WTC11 (cell line): Measurements from ENCODE around the gene SLC25A46. TPM values are rescaled to one million over a fixed set of nuclear protein-coding genes. Genes with fewer than 3 reads are reported as not detected.
"Not testable (repeated sequence)": the region's sequence is repeated elsewhere in the genome, so short reads cannot be mapped to it uniquely, and the experiment has no call there.

ENCODE experiments used
- ATAC-seq: fragments of 200-7000 bp; cut with Tn5 transposase; 2 replicates; pipeline ENCODE4 v1.10.0; 2021; ENCODE audit warnings: mild to moderate bottlenecking, moderate library complexity
- CTCF ChIA-PET: fragments of 300-600 bp; sonication (Branson Sonifier 250); formaldehyde crosslinking; loops from one replicate; lab custom pipeline; 2021; ENCODE audit warnings: antibody characterized with exemption; lab: Charles Lee
- POLR2A ChIA-PET: fragments of 350-600 bp; sonication (Branson Sonifier 250); formaldehyde crosslinking; loops from one replicate; lab custom pipeline; 2021; ENCODE audit warnings: antibody characterized with exemption; lab: Charles Lee
- DNase-seq: peaks from one replicate; pipeline ENCODE4 v3.0.0; 2021; ENCODE audit warnings: low spot score
- H3K27ac Mint-ChIP-seq: 2 replicates; pipeline ENCODE4 v1.8.0; 2021; ENCODE audit warnings: mixed read lengths
- H3K27me3 Mint-ChIP-seq: 2 replicates; pipeline ENCODE4 v1.8.0; 2021; ENCODE audit warnings: low read depth, mild to moderate bottlenecking, moderate library complexity, mixed read lengths
- H3K36me3 Mint-ChIP-seq: 2 replicates; pipeline ENCODE4 v1.8.0; 2021; ENCODE audit warnings: mixed read lengths
- H3K4me1 Mint-ChIP-seq: 2 replicates; pipeline ENCODE4 v1.8.0; 2022; ENCODE audit warnings: mixed read lengths
- H3K4me3 Mint-ChIP-seq: 2 replicates; pipeline ENCODE4 v1.8.0; 2021; ENCODE audit warnings: mild to moderate bottlenecking, moderate library complexity, mixed read lengths
- H3K9me3 Mint-ChIP-seq: 2 replicates; pipeline ENCODE4 v1.8.0; 2021; ENCODE audit warnings: mixed read lengths
- ARID4B ChIP-seq: sonication (generic); formaldehyde crosslinking; IDR thresholded peaks from 2 replicates; pipeline ENCODE4 v1.8.0; 2023; ENCODE audit warnings: missing genetic modification reagents, mild to moderate bottlenecking, borderline replicate concordance
- CBFB ChIP-seq: sonication (generic); formaldehyde crosslinking; IDR thresholded peaks from 2 replicates; pipeline ENCODE4 v1.8.1; 2022; ENCODE audit warnings: mild to moderate bottlenecking, low read depth, missing genetic modification reagents
- ELF4 ChIP-seq: sonication (generic); formaldehyde crosslinking; IDR thresholded peaks from 2 replicates; pipeline ENCODE4 v1.8.1; 2022; ENCODE audit warnings: low read depth, mild to moderate bottlenecking, moderate library complexity, missing genetic modification reagents
- ETV6 ChIP-seq: sonication (generic); formaldehyde crosslinking; IDR thresholded peaks from 2 replicates; pipeline ENCODE4 v1.8.1; 2022; ENCODE audit warnings: mild to moderate bottlenecking, missing genetic modification reagents
- HMGXB4 ChIP-seq: sonication (generic); formaldehyde crosslinking; IDR thresholded peaks from 2 replicates; pipeline ENCODE4 v1.8.1; 2023; ENCODE audit warnings: mild to moderate bottlenecking, moderate library complexity, missing genetic modification reagents
- IRF1 ChIP-seq: sonication (generic); formaldehyde crosslinking; IDR thresholded peaks from 2 replicates; pipeline ENCODE4 v1.8.0; 2023; ENCODE audit warnings: missing genetic modification reagents
- IRF2 ChIP-seq: sonication (generic); formaldehyde crosslinking; IDR thresholded peaks from 2 replicates; pipeline ENCODE4 v1.8.0; 2022; ENCODE audit warnings: low read depth, missing genetic modification reagents, borderline replicate concordance
- RELA ChIP-seq: sonication (generic); formaldehyde crosslinking; IDR thresholded peaks from 2 replicates; pipeline ENCODE4 v1.8.1; 2022; ENCODE audit warnings: missing genetic modification reagents, mild to moderate bottlenecking, borderline replicate concordance
- TEAD4 ChIP-seq: sonication (generic); formaldehyde crosslinking; IDR thresholded peaks from 2 replicates; pipeline ENCODE4 v1.8.0; 2022; ENCODE audit warnings: mild to moderate bottlenecking, missing genetic modification reagents
- ZNF396 ChIP-seq: fragments of 250-450 bp; sonication (Bioruptor Pico); IDR thresholded peaks from 2 replicates; pipeline ENCODE4 v1.8.0; 2021; ENCODE audit warnings: mild to moderate bottlenecking, moderate library complexity, borderline replicate concordance
- ZNF532 ChIP-seq: fragments of 250-450 bp; sonication (Bioruptor Pico); IDR thresholded peaks from 2 replicates; pipeline ENCODE4 v1.9.0; 2021; ENCODE audit warnings: mild to moderate bottlenecking, borderline replicate concordance
- total RNA-seq: library from RNA; stranded (reverse); gene quantifications from 3 replicates; pipeline ENCODE4 v1.2.3, GENCODE V29; 2021
- TF ChIP-seq, protein P1 (sequence below): fragments of 250-450 bp; sonication (Bioruptor Pico); IDR thresholded peaks from 2 replicates; pipeline ENCODE4 v1.9.0; 2021; ENCODE audit warnings: mild to moderate bottlenecking

SLC25A46 gene
- total RNA-seq, 1 experiment from 2014 or later = 19.2 TPM

GRCh38 chr5:110727025-110727314 lies 11.8 kb upstream of the SLC25A46 start:
- ATAC-seq (peak; percentile 56), DNase-seq (no peak)
- Mint-ChIP-seq H3K27ac (peak overlapping the region; percentile 74; the same call in 1 of the 2 replicates), H3K27me3 (no peaks in the 10 kb centered on the region; the same call in 1 of the 2 replicates), H3K4me1 (peaks cover 2% of the 10 kb centered on the region; the same call in 1 of the 2 replicates), H3K4me3 (peak overlapping the region; percentile 87), H3K9me3 (peaks cover 10% of the 10 kb centered on the region), H3K36me3 (no peaks in the 10 kb centered on the region)
- POLR2A ChIA-PET = no interaction called here
- CTCF ChIA-PET = no interaction called here
- no peak for TF ChIP-seq ETV6 (CRISPR knock-in tag)
- TF ChIP-seq ZNF396 (CRISPR knock-in tag) = no peak
- no peak for TF ChIP-seq ZNF532 (CRISPR knock-in tag)
- TF ChIP-seq IRF1 (CRISPR knock-in tag) = no peak
- TF ChIP-seq CBFB (CRISPR knock-in tag) = no peak
- TF ChIP-seq TEAD4 (CRISPR knock-in tag) = no peak
- TF ChIP-seq IRF2 (CRISPR knock-in tag) = no peak
- TF ChIP-seq ARID4B = no peak
- TF ChIP-seq RELA (CRISPR knock-in tag) = no peak
- TF ChIP-seq, protein P1, sequence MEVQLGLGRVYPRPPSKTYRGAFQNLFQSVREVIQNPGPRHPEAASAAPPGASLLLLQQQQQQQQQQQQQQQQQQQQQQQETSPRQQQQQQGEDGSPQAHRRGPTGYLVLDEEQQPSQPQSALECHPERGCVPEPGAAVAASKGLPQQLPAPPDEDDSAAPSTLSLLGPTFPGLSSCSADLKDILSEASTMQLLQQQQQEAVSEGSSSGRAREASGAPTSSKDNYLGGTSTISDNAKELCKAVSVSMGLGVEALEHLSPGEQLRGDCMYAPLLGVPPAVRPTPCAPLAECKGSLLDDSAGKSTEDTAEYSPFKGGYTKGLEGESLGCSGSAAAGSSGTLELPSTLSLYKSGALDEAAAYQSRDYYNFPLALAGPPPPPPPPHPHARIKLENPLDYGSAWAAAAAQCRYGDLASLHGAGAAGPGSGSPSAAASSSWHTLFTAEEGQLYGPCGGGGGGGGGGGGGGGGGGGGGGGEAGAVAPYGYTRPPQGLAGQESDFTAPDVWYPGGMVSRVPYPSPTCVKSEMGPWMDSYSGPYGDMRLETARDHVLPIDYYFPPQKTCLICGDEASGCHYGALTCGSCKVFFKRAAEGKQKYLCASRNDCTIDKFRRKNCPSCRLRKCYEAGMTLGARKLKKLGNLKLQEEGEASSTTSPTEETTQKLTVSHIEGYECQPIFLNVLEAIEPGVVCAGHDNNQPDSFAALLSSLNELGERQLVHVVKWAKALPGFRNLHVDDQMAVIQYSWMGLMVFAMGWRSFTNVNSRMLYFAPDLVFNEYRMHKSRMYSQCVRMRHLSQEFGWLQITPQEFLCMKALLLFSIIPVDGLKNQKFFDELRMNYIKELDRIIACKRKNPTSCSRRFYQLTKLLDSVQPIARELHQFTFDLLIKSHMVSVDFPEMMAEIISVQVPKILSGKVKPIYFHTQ (CRISPR knock-in tag) = no peak
- TF ChIP-seq HMGXB4 (CRISPR knock-in tag) = no peak
- TF ChIP-seq ELF4 = no peak

- ATAC-seq, H3K36me3 Mint-ChIP-seq, H3K27ac Mint-ChIP-seq, H3K4me3 Mint-ChIP-seq, H3K4me1 Mint-ChIP-seq, DNase-seq, POLR2A ChIA-PET, CTCF ChIA-PET: not testable (repeated sequence)
- peaks cover 10% of the 10 kb centered on the region for H3K27me3 Mint-ChIP-seq
- H3K9me3 Mint-ChIP-seq = peaks cover 19% of the 10 kb centered on the region
Observed at GRCh38 chr5:110731499-110731898, 7.3 kb upstream of the SLC25A46 start.
